ENCODE results near the gene ACR. TPM values are rescaled to one million over a fixed set of nuclear protein-coding genes. Genes with fewer than 3 reads are reported as not detected.

Gene ACR
- total and polyA plus RNA-seq, 4 donors: 0.07 to 0.17 (median 0.12) TPM

DNA sequence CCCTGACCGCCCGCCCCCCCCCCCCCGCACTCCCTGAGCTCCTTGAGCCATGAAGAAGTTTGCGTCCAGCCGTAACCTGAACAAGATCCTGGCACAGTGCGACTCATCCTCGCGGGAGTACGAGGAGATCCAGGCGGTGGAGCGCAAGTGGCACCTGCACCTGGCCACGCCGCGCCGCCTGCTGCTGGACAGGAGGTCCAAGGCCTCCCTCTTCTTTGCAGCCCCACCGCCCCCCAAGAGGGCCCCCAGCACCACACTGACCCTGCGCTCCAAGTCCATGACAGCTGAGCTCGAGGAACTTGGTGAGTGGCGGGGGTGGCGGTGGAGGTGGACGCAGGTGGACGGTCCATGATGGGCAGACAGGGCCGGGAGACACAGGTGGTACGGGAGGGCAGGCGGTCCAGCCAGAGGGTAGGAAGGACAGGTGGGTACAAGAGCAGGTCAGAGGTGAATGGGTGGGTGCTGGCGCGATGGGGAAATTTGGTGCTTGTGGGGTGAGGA, 32.1 kb upstream of the ACR start (continued):
- TF ChIP-seq GABPA (IDR thresholded peaks at IDR 0.05 in 1 of 2, conservative IDR thresholded peaks at IDR 0.05 in 1 of 2): no peak
- no peak for TF ChIP-seq ATF3 (IDR thresholded peaks at IDR 0.05)

GRCh38 chr22:50706481-50707125, 31.4 kb upstream of the ACR start:
- H3K36me3 ChIP-seq (ENCODE audit: control insufficient read depth in 4 of 4, insufficient read depth in 3 of 4, low read depth in 1 of 4, low read length in 3 of 4): peaks cover 0 to 18% (median 10%) of the 10 kb centered on the region in 4 donors
- no peak overlapping the region for H3K4me3 ChIP-seq (ENCODE audit: low read depth in 1 of 3, low read length in 3 of 3)
- no peaks in the 10 kb centered on the region for H3K27me3 ChIP-seq (ENCODE audit: control insufficient read depth in 4 of 4, insufficient read depth in 4 of 4, low read length in 3 of 4)
- 91% methylated on average over 14 of the region's 14 CpGs for WGBS
- no peak for TF ChIP-seq EGR1 (IDR thresholded peaks at IDR 0.05; ENCODE audit: low read depth in 2 of 2)
- no peak for TF ChIP-seq SP1 (IDR thresholded peaks at IDR 0.05)
- no peak for TF ChIP-seq TAF1 (conservative IDR thresholded peaks at IDR 0.05)
- TF ChIP-seq YY1 (IDR thresholded peaks at IDR 0.05): no peak
- TF ChIP-seq, protein P1, sequence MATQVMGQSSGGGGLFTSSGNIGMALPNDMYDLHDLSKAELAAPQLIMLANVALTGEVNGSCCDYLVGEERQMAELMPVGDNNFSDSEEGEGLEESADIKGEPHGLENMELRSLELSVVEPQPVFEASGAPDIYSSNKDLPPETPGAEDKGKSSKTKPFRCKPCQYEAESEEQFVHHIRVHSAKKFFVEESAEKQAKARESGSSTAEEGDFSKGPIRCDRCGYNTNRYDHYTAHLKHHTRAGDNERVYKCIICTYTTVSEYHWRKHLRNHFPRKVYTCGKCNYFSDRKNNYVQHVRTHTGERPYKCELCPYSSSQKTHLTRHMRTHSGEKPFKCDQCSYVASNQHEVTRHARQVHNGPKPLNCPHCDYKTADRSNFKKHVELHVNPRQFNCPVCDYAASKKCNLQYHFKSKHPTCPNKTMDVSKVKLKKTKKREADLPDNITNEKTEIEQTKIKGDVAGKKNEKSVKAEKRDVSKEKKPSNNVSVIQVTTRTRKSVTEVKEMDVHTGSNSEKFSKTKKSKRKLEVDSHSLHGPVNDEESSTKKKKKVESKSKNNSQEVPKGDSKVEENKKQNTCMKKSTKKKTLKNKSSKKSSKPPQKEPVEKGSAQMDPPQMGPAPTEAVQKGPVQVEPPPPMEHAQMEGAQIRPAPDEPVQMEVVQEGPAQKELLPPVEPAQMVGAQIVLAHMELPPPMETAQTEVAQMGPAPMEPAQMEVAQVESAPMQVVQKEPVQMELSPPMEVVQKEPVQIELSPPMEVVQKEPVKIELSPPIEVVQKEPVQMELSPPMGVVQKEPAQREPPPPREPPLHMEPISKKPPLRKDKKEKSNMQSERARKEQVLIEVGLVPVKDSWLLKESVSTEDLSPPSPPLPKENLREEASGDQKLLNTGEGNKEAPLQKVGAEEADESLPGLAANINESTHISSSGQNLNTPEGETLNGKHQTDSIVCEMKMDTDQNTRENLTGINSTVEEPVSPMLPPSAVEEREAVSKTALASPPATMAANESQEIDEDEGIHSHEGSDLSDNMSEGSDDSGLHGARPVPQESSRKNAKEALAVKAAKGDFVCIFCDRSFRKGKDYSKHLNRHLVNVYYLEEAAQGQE (IDR thresholded peaks at IDR 0.05): no peak
- no peak for TF ChIP-seq ATF3 (IDR thresholded peaks at IDR 0.05)
- TF ChIP-seq RXRA (IDR thresholded peaks at IDR 0.05): no peak
- TF ChIP-seq FOXA1 (IDR thresholded peaks at IDR 0.05): no peak
- TF ChIP-seq FOXA2 (IDR thresholded peaks at IDR 0.05): no peak
- no peak for TF ChIP-seq JUND (IDR thresholded peaks at IDR 0.05)
- TF ChIP-seq HNF4A (conservative IDR thresholded peaks at IDR 0.05): no peak
- no peaks in the 10 kb centered on the region for H3K9me3 ChIP-seq (ENCODE audit: control insufficient read depth in 4 of 4, low read length in 3 of 4)
- H3K4me1 ChIP-seq (ENCODE audit: control insufficient read depth in 4 of 4, insufficient read depth in 4 of 4, low read length in 3 of 4): peaks cover 2 to 40% (median 23%) of the 10 kb centered on the region in 4 donors
- no peak overlapping the region for H3K27ac ChIP-seq (ENCODE audit: low read depth in 1 of 2, low read length in 2 of 2)
- no peak overlapping the region for H3K9ac ChIP-seq (ENCODE audit: low read depth in 1 of 2, low read length in 2 of 2)
- no peak for DNase-seq (ENCODE audit: low spot score)

GRCh38 chr22:50708474-50708873, 29.5 kb upstream of the ACR start:
- DNase-seq (ENCODE audit: low spot score): no peak
- Histone ChIP-seq H3K27me3 (ENCODE audit: control insufficient read depth in 4 of 4, insufficient read depth in 4 of 4, low read length in 3 of 4) (no peaks in the 10 kb centered on the region), H3K4me3 (ENCODE audit: low read depth in 1 of 3, low read length in 3 of 3) (no peak overlapping the region), H3K27ac (ENCODE audit: low read depth in 1 of 2, low read length in 2 of 2) (no peak overlapping the region), H3K36me3 (ENCODE audit: control insufficient read depth in 4 of 4, insufficient read depth in 3 of 4, low read depth in 1 of 4, low read length in 3 of 4) (peaks cover 0 to 16% (median 7%) of the 10 kb centered on the region in 4 donors), H3K4me1 (ENCODE audit: control insufficient read depth in 4 of 4, insufficient read depth in 4 of 4, low read length in 3 of 4) (peaks cover 0 to 24% (median 10%) of the 10 kb centered on the region in 4 donors), H3K9ac (ENCODE audit: low read depth in 1 of 2, low read length in 2 of 2) (no peak overlapping the region), H3K9me3 (ENCODE audit: control insufficient read depth in 4 of 4, low read length in 3 of 4) (no peaks in the 10 kb centered on the region)
- WGBS: 95% methylated on average over 3 of the region's 3 CpGs
- TF ChIP-seq RXRA (IDR thresholded peaks at IDR 0.05) (no peak), ATF3 (IDR thresholded peaks at IDR 0.05) (no peak), TAF1 (conservative IDR thresholded peaks at IDR 0.05) (no peak), YY1 (IDR thresholded peaks at IDR 0.05) (no peak), HNF4A (conservative IDR thresholded peaks at IDR 0.05) (no peak), SP1 (IDR thresholded peaks at IDR 0.05) (no peak), RAD21 (IDR thresholded peaks at IDR 0.05) (no peak), FOXA1 (IDR thresholded peaks at IDR 0.05) (no peak), NR2F2 (IDR thresholded peaks at IDR 0.05) (no peak), HNF4G (IDR thresholded peaks at IDR 0.05) (no peak), GABPA (IDR thresholded peaks at IDR 0.05 in 1 of 2, conservative IDR thresholded peaks at IDR 0.05 in 1 of 2) (no peak), ZBTB33 (IDR thresholded peaks at IDR 0.05) (no peak)
- TF ChIP-seq, protein P2, sequence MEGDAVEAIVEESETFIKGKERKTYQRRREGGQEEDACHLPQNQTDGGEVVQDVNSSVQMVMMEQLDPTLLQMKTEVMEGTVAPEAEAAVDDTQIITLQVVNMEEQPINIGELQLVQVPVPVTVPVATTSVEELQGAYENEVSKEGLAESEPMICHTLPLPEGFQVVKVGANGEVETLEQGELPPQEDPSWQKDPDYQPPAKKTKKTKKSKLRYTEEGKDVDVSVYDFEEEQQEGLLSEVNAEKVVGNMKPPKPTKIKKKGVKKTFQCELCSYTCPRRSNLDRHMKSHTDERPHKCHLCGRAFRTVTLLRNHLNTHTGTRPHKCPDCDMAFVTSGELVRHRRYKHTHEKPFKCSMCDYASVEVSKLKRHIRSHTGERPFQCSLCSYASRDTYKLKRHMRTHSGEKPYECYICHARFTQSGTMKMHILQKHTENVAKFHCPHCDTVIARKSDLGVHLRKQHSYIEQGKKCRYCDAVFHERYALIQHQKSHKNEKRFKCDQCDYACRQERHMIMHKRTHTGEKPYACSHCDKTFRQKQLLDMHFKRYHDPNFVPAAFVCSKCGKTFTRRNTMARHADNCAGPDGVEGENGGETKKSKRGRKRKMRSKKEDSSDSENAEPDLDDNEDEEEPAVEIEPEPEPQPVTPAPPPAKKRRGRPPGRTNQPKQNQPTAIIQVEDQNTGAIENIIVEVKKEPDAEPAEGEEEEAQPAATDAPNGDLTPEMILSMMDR (IDR thresholded peaks at IDR 0.05; ENCODE audit: low read depth, low read length, missing input control): no peak
- TF ChIP-seq, protein P3, sequence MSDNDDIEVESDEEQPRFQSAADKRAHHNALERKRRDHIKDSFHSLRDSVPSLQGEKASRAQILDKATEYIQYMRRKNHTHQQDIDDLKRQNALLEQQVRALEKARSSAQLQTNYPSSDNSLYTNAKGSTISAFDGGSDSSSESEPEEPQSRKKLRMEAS (IDR thresholded peaks at IDR 0.05): no peak

All from liver (tissue), 9 donors.